ENCODE results near the gene TMEM215.
"Not testable (repeated sequence)": the region's sequence is repeated elsewhere in the genome, so short reads cannot be mapped to it uniquely, and the experiment has no call there.

TMEM215 gene, protein sequence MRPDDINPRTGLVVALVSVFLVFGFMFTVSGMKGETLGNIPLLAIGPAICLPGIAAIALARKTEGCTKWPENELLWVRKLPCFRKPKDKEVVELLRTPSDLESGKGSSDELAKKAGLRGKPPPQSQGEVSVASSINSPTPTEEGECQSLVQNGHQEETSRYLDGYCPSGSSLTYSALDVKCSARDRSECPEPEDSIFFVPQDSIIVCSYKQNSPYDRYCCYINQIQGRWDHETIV

GRCh38 chr9:32783168-32783891 is at the start of gene TMEM215:
Gene TMEM215, plus strand, starts transcription at chr9:32783540. Its CDS starts 644 bp downstream, at chr9:32784184.
- in situ Hi-C loops (cut with MboI; ENCODE audit: low sequenced_read_pairs) = no loop called here

GRCh38 chr9:32735476-32735875 is 47.9 kb upstream of the TMEM215 start:
- in situ Hi-C loops (cut with MboI; ENCODE audit: low sequenced_read_pairs) = no loop called here

DNA sequence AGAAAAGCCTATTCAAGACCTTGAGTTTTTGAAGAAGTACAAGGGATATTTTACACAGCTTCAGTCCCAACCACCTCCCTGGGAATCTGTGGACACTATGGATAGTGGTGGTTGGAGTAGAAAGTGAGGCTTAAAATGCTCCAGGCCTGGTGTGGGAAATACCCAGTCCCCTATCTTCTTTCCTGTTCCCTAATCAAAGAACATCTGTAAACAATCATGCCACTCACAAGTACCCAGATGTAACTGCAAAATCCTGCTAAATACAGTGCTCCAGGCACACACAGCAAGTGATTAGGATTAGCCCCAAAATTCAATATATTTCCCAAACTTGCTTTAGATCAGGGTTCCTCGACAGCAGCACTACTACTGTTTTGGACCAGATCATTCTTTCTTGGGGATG is 46.0 kb upstream of the TMEM215 start:
- in situ Hi-C loops (cut with MboI; ENCODE audit: low sequenced_read_pairs) = no loop called here

DNA sequence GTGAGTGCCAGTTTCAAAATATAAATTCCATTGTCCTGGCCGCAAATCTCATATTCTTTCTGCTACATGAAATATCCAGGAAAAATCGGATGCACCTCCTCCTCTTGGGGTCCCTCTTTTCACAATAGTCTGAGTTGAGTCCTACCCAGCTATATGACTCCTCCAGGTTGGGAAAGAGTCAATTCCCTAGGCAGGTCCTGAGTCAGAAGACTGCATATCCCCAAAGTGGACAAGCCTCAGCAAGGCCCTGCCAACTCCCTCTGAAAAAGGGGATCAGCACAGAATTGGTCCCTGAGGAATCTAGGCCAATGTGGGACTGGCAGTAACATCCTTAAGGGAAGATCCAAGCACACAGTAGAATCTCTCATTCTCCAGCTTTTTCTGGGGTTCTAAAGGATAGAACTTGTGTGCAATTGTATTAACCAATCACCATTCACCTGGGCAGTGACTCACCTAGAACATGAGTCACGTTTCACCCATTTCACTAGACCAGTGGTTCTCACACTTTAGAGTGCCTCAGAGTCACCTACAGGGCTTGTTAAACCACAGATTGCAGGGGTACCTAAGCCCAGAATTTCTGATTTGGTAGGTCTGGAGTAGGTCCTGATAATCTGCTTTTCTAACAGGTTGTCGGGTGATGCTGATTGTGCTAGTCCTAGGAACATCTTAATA is 44.7 kb upstream of the TMEM215 start:
- in situ Hi-C loops (cut with MboI; ENCODE audit: low sequenced_read_pairs) = no loop called here

DNA sequence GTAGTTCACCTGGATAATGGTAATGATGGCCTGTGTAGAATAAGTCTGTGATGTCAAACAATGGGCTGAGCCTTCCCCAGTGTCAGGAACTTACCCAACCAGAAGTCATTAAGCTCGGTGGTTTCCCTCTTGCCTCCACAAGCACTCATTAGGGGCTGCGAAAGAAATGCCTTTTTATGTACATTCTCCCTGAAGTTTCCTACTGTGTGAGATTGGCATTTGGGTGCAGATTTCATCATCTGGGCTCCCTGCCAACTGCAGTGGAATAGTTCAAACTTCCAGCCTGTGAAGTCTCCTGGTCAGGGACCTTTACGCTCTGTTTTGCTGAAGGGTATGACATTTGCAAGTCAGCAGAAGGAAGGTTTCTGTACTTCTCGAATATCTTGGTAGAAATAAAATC is 41.6 kb upstream of the TMEM215 start:
- in situ Hi-C loops (cut with MboI; ENCODE audit: low sequenced_read_pairs) = no loop called here

- in situ Hi-C loops (cut with MboI; ENCODE audit: low sequenced_read_pairs) = no loop called here
Measured at GRCh38 chr9:32742296-32742695, 41.0 kb upstream of the TMEM215 start.

GRCh38 chr9:32748013-32748412 is 35.3 kb upstream of the TMEM215 start:
- in situ Hi-C loops (cut with MboI; ENCODE audit: low sequenced_read_pairs) = no loop called here

GRCh38 chr9:32755730-32756129 is 27.6 kb upstream of the TMEM215 start:
- in situ Hi-C loops (cut with MboI; ENCODE audit: low sequenced_read_pairs) = no loop called here

- in situ Hi-C loops (cut with MboI; ENCODE audit: low sequenced_read_pairs) = no loop called here
Measured at GRCh38 chr9:32764139-32764538, 19.2 kb upstream of the TMEM215 start.

DNA sequence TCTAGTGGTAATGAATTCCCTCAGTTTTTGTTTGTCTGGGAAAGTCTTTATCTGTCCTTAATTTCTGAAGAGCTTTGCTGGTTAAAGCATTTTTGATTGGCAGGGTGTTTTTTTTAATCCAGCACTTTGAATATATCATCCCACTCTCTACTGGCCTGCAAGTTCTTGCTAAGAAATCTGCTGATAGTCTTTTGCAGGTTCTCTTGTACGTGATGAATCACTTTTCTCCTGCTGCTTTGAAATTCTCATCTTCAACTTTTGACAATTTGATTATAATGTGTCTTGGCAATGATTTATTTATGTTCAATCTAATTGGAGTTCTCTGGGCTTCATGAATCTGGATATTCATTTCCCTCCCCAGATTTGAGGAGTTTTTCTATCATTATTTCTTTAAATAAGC is 8.1 kb upstream of the TMEM215 start:
- in situ Hi-C loops (cut with MboI; ENCODE audit: low sequenced_read_pairs) = no loop called here

GRCh38 chr9:32776201-32776600 is 7.1 kb upstream of the TMEM215 start:
- in situ Hi-C loops (cut with MboI; ENCODE audit: low sequenced_read_pairs) = no loop called here

- in situ Hi-C loops (cut with MboI; ENCODE audit: low sequenced_read_pairs) = no loop called here
Measured at GRCh38 chr9:32782476-32783167, 718 bp upstream of the TMEM215 start.

DNA sequence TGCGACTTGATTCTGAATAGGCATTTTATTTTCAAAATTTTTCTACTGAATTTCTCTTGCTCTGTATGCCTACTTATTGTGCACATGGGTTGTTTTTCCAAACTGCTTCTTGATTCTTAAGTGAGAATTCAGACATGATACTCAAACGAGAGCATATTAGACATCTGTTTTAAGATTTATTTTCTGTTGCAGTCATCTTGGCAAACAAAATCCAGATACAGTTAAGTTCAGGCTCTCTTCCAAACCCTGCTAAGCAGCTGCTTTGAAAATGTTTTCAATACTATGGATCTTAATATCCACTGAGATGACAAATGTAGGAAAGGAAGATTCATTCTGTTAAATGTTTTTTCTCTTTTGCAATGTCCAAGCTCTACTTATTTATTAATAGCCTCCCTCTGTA is 4.5 kb downstream of the TMEM215 start:
- in situ Hi-C loops (cut with MboI; ENCODE audit: low sequenced_read_pairs) = no loop called here

GRCh38 chr9:32796015-32796414 is 12.7 kb downstream of the TMEM215 start:
- in situ Hi-C loops (cut with MboI; ENCODE audit: low sequenced_read_pairs) = not testable (repeated sequence)

DNA sequence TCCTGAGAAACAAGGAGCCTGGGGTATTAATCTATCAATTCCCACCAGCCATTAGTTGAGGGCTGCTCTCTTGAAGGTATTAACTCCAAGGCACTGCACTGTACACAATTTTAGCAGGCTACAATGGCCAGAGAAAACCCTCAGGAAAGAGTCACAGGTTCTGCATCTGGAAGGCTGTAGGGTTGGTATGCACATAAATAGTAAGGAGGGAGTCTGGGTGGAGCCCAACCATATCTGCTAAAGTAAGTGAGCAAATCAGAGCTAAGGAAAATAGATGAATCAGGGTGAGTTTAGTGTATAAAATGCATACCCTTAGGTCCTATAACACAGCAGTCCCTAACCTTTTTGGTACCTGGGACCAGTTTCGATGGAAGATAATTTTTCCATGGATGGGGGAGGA is 18.2 kb downstream of the TMEM215 start:
- in situ Hi-C loops (cut with MboI; ENCODE audit: low sequenced_read_pairs) = no loop called here

GRCh38 chr9:32807217-32807616 is 23.9 kb downstream of the TMEM215 start:
- in situ Hi-C loops (cut with MboI; ENCODE audit: low sequenced_read_pairs) = no loop called here

- in situ Hi-C loops (cut with MboI; ENCODE audit: low sequenced_read_pairs) = no loop called here
Measured at GRCh38 chr9:32811246-32811645, 27.9 kb downstream of the TMEM215 start.

DNA sequence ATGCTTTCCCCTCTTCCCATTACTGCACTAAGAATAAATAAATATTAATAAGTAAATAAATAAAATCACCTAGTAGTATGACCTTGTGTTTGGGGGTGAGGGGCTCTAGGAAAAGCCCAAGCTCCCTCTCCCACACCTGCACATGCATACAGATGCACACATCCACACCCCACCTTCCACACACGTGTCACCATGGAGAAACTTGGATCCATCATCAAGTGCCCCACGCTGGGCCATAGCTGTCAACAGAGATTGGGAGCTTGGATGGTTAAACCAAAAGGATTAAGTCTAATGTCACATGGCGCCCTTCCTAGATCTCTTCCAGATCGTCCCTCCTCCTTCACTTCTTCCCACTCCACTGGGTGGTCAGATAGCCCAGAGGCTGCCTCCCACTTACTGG is 37.0 kb downstream of the TMEM215 start:
- in situ Hi-C loops (cut with MboI; ENCODE audit: low sequenced_read_pairs) = no loop called here

GRCh38 chr9:32823101-32823500 is 39.8 kb downstream of the TMEM215 start:
- in situ Hi-C loops (cut with MboI; ENCODE audit: low sequenced_read_pairs) = no loop called here

DNA sequence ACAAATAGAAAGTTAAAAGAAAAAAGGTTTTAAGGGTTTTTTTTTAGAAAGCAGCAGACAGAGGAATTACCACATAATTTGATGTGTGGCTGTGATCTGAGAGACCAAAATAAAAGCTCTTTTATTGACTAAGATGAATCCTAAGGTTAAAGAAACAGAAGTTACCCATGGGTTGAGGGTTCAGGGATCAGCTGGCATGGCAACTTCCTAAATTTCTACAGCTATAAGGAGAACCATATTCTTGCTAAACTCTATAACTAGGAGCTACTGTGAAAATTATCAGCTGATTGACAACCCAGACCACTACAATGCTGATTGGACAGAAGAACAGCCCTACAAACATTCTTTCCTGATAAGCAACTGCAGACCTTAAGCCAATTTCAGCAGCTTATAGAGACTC is 40.2 kb downstream of the TMEM215 start:
- in situ Hi-C loops (cut with MboI; ENCODE audit: low sequenced_read_pairs) = no loop called here

- in situ Hi-C loops (cut with MboI; ENCODE audit: low sequenced_read_pairs) = no loop called here
Measured at GRCh38 chr9:32825203-32825602, 41.9 kb downstream of the TMEM215 start.

GRCh38 chr9:32828861-32829260 is 45.5 kb downstream of the TMEM215 start:
- in situ Hi-C loops (cut with MboI; ENCODE audit: low sequenced_read_pairs) = no loop called here
